Measurements from ENCODE around the gene GIPC1. TPM values are rescaled to one million over a fixed set of nuclear protein-coding genes. Genes with fewer than 3 reads are reported as not detected.

GIPC1 gene
- total and polyA plus RNA-seq, 9 of the 15 experiments (the other 6 are each of a cell fraction or from before 2014, with no cell fraction given): 0.49 to 54.7 (median 24.8) TPM

DNA sequence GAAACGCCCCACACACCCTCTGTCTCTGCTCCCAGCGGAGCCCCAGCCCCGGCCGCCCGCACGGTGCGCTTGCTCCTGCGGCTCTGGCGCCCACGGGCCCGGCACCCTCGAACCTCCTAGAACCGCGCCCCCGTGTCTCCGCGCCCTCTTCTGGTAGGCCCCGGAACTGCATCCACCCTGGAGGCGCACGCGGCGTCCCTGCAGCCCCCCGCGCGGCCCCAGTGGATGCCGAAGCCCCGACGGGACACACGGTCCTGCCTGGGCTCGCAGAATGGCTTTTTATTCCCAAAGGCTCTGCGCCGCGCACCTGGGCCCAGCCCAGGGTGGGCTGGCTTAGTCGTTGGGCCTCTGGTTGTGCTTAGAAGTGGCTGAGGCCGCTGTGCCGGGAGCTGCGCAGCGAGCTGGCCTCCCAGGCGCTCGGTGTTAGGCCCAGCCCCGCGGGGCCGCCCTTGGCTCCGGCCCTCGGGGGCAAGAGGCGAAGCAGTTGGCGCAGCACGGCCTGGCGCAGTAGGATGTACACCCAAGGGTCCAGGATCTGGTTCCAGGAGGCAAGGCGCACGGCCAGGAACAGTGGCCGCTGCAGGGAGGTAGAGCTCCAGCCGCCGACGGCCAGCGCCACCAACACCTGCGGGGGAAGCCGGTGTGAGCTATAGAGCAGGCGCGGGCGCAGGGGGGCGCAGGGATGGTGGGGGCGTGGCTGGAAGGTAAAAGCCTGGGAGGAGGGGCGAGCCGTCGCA is 23.6 kb downstream of the GIPC1 start (continued):
- TF ChIP-seq ZNF707 (CRISPR knock-in tag; conservative IDR thresholded peaks at IDR 0.05): no peak
- no peak for TF ChIP-seq ZBED1 (IDR thresholded peaks at IDR 0.05)
- TF ChIP-seq MECOM (CRISPR knock-in tag; IDR thresholded peaks at IDR 0.05): no peak
- TF ChIP-seq, protein P1, sequence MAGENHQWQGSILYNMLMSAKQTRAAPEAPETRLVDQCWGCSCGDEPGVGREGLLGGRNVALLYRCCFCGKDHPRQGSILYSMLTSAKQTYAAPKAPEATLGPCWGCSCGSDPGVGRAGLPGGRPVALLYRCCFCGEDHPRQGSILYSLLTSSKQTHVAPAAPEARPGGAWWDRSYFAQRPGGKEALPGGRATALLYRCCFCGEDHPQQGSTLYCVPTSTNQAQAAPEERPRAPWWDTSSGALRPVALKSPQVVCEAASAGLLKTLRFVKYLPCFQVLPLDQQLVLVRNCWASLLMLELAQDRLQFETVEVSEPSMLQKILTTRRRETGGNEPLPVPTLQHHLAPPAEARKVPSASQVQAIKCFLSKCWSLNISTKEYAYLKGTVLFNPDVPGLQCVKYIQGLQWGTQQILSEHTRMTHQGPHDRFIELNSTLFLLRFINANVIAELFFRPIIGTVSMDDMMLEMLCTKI (IDR thresholded peaks at IDR 0.05; ENCODE audit: partially characterized antibody): no peak
- TF ChIP-seq TRIM28 (IDR thresholded peaks at IDR 0.05): no peak
- TF ChIP-seq ZFPM2 (CRISPR knock-in tag; IDR thresholded peaks at IDR 0.05): peak; percentile 75; the same call in 1 of the 2 replicates
- no peak for TF ChIP-seq LARP7 (IDR thresholded peaks at IDR 0.05)
- TF ChIP-seq ADNP (tag; IDR thresholded peaks at IDR 0.05): no peak
- peak; percentile 47; the same call in 1 of the 2 replicates for TF ChIP-seq EP400 (IDR thresholded peaks at IDR 0.05)
- peak; percentile 96 for TF ChIP-seq ZBTB7A (IDR thresholded peaks at IDR 0.05; ENCODE audit: borderline replicate concordance, control insufficient read depth, low read depth, low read length)
- TF ChIP-seq E2F3 (CRISPR knock-in tag; IDR thresholded peaks at IDR 0.05): 0 out of 2 replicates have a peak, but pooled peaks have one; percentile 47
- TF ChIP-seq ZNF239 (CRISPR knock-in tag; IDR thresholded peaks at IDR 0.05): no peak
- no peak for TF ChIP-seq FOXM1 (IDR thresholded peaks at IDR 0.05; ENCODE audit: low read depth)
- no peak for TF ChIP-seq FOXM1 (CRISPR knock-in tag; IDR thresholded peaks at IDR 0.05; ENCODE audit: low read depth)
- peak in 1 of 2 experiments; percentile 11; a peak in 1 of 4 replicates for TF ChIP-seq NONO (IDR thresholded peaks at IDR 0.05; ENCODE audit: low read depth in 2 of 2, low read length in 1 of 2)
- no peak for TF ChIP-seq RBM17 (IDR thresholded peaks at IDR 0.05; ENCODE audit: borderline replicate concordance, low read depth, low read length)
- TF ChIP-seq KAT7 (CRISPR knock-in tag; IDR thresholded peaks at IDR 0.05; ENCODE audit: borderline replicate concordance): no peak
- TF ChIP-seq HEY1 (CRISPR knock-in tag; IDR thresholded peaks at IDR 0.05; ENCODE audit: borderline replicate concordance): no peak
- TF ChIP-seq, protein P2, sequence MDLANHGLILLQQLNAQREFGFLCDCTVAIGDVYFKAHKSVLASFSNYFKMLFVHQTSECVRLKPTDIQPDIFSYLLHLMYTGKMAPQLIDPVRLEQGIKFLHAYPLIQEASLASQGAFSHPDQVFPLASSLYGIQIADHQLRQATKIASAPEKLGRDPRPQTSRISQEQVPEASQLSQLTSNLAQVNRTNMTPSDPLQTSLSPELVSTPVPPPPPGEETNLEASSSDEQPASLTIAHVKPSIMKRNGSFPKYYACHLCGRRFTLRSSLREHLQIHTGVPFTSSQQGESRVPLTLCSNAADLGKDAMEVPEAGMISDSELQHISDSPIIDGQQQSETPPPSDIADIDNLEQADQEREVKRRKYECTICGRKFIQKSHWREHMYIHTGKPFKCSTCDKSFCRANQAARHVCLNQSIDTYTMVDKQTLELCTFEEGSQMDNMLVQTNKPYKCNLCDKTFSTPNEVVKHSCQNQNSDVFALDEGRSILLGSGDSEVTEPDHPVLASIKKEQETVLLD (IDR thresholded peaks at IDR 0.05): no peak
- TF ChIP-seq POLR3A (IDR thresholded peaks at IDR 0.05; ENCODE audit: borderline replicate concordance, extremely low read depth, insufficient read depth, insufficient read length): no peak
- TF ChIP-seq ZNF140 (CRISPR knock-in tag; IDR thresholded peaks at IDR 0.05): no peak
- TF ChIP-seq, protein P3, sequence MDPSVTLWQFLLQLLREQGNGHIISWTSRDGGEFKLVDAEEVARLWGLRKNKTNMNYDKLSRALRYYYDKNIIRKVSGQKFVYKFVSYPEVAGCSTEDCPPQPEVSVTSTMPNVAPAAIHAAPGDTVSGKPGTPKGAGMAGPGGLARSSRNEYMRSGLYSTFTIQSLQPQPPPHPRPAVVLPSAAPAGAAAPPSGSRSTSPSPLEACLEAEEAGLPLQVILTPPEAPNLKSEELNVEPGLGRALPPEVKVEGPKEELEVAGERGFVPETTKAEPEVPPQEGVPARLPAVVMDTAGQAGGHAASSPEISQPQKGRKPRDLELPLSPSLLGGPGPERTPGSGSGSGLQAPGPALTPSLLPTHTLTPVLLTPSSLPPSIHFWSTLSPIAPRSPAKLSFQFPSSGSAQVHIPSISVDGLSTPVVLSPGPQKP (CRISPR knock-in tag; IDR thresholded peaks at IDR 0.05): no peak
- peak; percentile 19 for TF ChIP-seq PHF20 (IDR thresholded peaks at IDR 0.05; ENCODE audit: partially characterized antibody)
- TF ChIP-seq ZNF24 (IDR thresholded peaks at IDR 0.05): no peak
- TF ChIP-seq TCF3 (CRISPR knock-in tag; IDR thresholded peaks at IDR 0.05): no peak
- no peak for TF ChIP-seq POU5F1 (IDR thresholded peaks at IDR 0.05; ENCODE audit: borderline replicate concordance, low read depth, low read length, partially characterized antibody)
- no peak for TF ChIP-seq POLR2H (tag; IDR thresholded peaks at IDR 0.05; ENCODE audit: low read depth)
- no peak for TF ChIP-seq RBM25 (IDR thresholded peaks at IDR 0.05; ENCODE audit: low read depth, low read length, severe bottlenecking)

All from K562 (cell line).